22Rv1 (cell line): ENCODE measurements around the gene TNFSF13B.
A peak's percentile ranks its signal among the peaks of the same experiment; 100 is the strongest.

Source experiments
- CTCF ChIP-seq: fragments of 450-650 bp; IDR thresholded peaks from 2 replicates; pipeline ENCODE4 v1.5.1; 2017; ENCODE audit warnings: mild to moderate bottlenecking
- ZFX ChIP-seq: fragments of 450-650 bp; IDR thresholded peaks from 2 replicates; pipeline ENCODE4 v1.6.1; 2017; ENCODE audit warnings: antibody characterized with exemption, borderline replicate concordance

- peak; percentile 89 for TF ChIP-seq CTCF
- no peak for TF ChIP-seq ZFX
These were observed 41.8 kb upstream of the TNFSF13B start for GRCh38 chr13:108227651-108228272.
